Thoracic aorta (tissue), 2 donors: ENCODE measurements around the gene PAK4. TPM values are rescaled to one million over a fixed set of nuclear protein-coding genes. Genes with fewer than 3 reads are reported as not detected.

ENCODE experiments used
- ATAC-seq: fragments of 150-250 bp; one replicate; pipeline ENCODE4 v1.8.0; 2017; ENCODE audit warnings: low read depth; ENCODE audit not compliant: insufficient number of reproducible peaks, low FRiP score
- DNase-seq: peaks from one replicate; pipeline ENCODE4 v3.0.0-alpha.2; 2020; ENCODE audit warnings: low spot score
- H3K27ac ChIP-seq, 2 donors: fragments of 200-600 bp; sonication (generic); 1 replicate in 1 of 2; 2 replicates in 1 of 2; pipeline ENCODE4 v1.5.1; 2016; ENCODE audit warnings: mild to moderate bottlenecking in 2 of 2, moderate library complexity in 2 of 2
- H3K27me3 ChIP-seq: fragments of 200-600 bp; sonication (generic); replicated peaks from 2 replicates; pipeline ENCODE4 v1.6.0; 2016; ENCODE audit warnings: mild to moderate bottlenecking; ENCODE audit not compliant: insufficient read depth
- H3K36me3 ChIP-seq: fragments of 200-600 bp; sonication (generic); one replicate; pipeline ENCODE4 v1.5.1; 2016
- H3K4me1 ChIP-seq, 2 donors: fragments of 200-600 bp; sonication (generic); 1 replicate in 1 of 2; 2 replicates in 1 of 2; pipeline versions ENCODE4 v1.5.1 to v1.6.0; 2016; ENCODE audit warnings: low read depth in 2 of 2, mild to moderate bottlenecking in 1 of 2; ENCODE audit not compliant: control insufficient read depth in 1 of 2
- H3K4me3 ChIP-seq: fragments of 200-600 bp; sonication (generic); 2 replicates; pipeline ENCODE4 v1.5.1; 2016; ENCODE audit warnings: mild to moderate bottlenecking
- H3K9me3 ChIP-seq: fragments of 200-600 bp; sonication (generic); 2 replicates; pipeline ENCODE4 v1.5.1; 2016
- total RNA-seq, 2 donors: library from RNA; depleted of rRNA; stranded (reverse); fragments of >200 nt; gene quantifications; one replicate each; pipeline versions ENCODE4 v1.1.0 to v1.2.3, GENCODE V29; 2016
- TF ChIP-seq, protein P1 (sequence below): fragments of 200-600 bp; sonication (generic); IDR thresholded peaks from one replicate; pipeline ENCODE4 v1.5.1; 2019; ENCODE audit warnings: antibody characterized with exemption

The PAK4 gene
- total RNA-seq, 2 donors from 2014 or later, result 7.4 to 8.7 TPM

- Histone ChIP-seq H3K4me3 (no peak overlapping the region), H3K27ac (no peak overlapping the region), H3K9me3 (no peaks in the 10 kb centered on the region), H3K27me3 (no peaks in the 10 kb centered on the region), H3K4me1 (peaks cover 14 to 28% of the 10 kb centered on the region in 2 donors), H3K36me3 (no peaks in the 10 kb centered on the region)
- ATAC-seq (no peak), DNase-seq (no peak)
- TF ChIP-seq, protein P1, sequence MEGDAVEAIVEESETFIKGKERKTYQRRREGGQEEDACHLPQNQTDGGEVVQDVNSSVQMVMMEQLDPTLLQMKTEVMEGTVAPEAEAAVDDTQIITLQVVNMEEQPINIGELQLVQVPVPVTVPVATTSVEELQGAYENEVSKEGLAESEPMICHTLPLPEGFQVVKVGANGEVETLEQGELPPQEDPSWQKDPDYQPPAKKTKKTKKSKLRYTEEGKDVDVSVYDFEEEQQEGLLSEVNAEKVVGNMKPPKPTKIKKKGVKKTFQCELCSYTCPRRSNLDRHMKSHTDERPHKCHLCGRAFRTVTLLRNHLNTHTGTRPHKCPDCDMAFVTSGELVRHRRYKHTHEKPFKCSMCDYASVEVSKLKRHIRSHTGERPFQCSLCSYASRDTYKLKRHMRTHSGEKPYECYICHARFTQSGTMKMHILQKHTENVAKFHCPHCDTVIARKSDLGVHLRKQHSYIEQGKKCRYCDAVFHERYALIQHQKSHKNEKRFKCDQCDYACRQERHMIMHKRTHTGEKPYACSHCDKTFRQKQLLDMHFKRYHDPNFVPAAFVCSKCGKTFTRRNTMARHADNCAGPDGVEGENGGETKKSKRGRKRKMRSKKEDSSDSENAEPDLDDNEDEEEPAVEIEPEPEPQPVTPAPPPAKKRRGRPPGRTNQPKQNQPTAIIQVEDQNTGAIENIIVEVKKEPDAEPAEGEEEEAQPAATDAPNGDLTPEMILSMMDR, result no peak
Observed at GRCh38 chr19:39146686-39147450, 21.3 kb downstream of the PAK4 start.

DNA sequence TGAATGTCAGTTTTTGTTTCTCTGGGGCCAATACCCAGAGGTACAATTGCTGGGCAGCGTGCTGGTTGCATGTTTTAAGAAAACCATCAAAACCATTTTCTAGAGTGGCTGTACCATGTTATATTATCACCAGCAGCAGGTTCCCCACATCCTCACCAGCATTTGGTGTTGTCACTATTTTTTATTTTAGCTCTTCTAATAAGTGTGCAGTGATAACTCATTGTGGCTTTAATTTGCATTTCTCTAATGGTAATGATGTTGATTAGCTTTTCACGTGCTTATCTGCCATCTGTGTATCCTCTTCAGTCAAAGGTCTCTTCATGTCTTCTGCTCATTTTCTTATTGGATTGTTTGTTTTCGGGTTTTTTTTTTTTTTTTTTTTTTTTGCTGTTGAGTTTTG lies 21.9 kb downstream of the PAK4 start:
- DNase-seq, result no peak
- no peak overlapping the region for H3K27ac ChIP-seq
- no peak for ATAC-seq
- H3K4me3 ChIP-seq, result no peak overlapping the region
- peaks cover 14 to 28% of the 10 kb centered on the region in 2 donors for H3K4me1 ChIP-seq
- TF ChIP-seq, protein P1, result no peak
- no peaks in the 10 kb centered on the region for H3K9me3 ChIP-seq
- no peaks in the 10 kb centered on the region for H3K27me3 ChIP-seq
- H3K36me3 ChIP-seq, result no peaks in the 10 kb centered on the region

- no peaks in the 10 kb centered on the region for H3K9me3 ChIP-seq
- H3K36me3 ChIP-seq, result no peaks in the 10 kb centered on the region
- no peak overlapping the region for H3K4me3 ChIP-seq
- no peak overlapping the region for H3K27ac ChIP-seq
- peaks cover 14 to 26% of the 10 kb centered on the region in 2 donors for H3K4me1 ChIP-seq
- DNase-seq (no peak), ATAC-seq (no peak)
- H3K27me3 ChIP-seq, result no peaks in the 10 kb centered on the region
- TF ChIP-seq, protein P1, result no peak
Observed at GRCh38 chr19:39148939-39149529, 23.4 kb downstream of the PAK4 start.

- Histone ChIP-seq H3K4me1 (peaks cover 3 to 14% of the 10 kb centered on the region in 2 donors), H3K27me3 (no peaks in the 10 kb centered on the region), H3K27ac (no peak overlapping the region), H3K4me3 (no peak overlapping the region), H3K36me3 (no peaks in the 10 kb centered on the region), H3K9me3 (no peaks in the 10 kb centered on the region)
- ATAC-seq (no peak), DNase-seq (no peak)
- TF ChIP-seq, protein P1, result no peak
Observed at GRCh38 chr19:39150235-39150634, 24.6 kb downstream of the PAK4 start.

- no peaks in the 10 kb centered on the region for H3K36me3 ChIP-seq
- H3K4me1 ChIP-seq, result peaks cover 0 to 6% of the 10 kb centered on the region in 2 donors
- H3K27ac ChIP-seq, result no peak overlapping the region
- H3K9me3 ChIP-seq, result no peaks in the 10 kb centered on the region
- H3K4me3 ChIP-seq, result no peak overlapping the region
- ATAC-seq (no peak), DNase-seq (no peak)
- TF ChIP-seq, protein P1, result no peak
- H3K27me3 ChIP-seq, result no peaks in the 10 kb centered on the region
Observed at GRCh38 chr19:39150807-39151600, 25.4 kb downstream of the PAK4 start.
